K562 (cell line): Measurements from ENCODE around the gene DDX23. TPM values are rescaled to one million over a fixed set of nuclear protein-coding genes. Genes with fewer than 3 reads are reported as not detected.

Experiments
- ATF4 ChIP-seq: fragments of 450-650 bp; formaldehyde crosslinking; IDR thresholded peaks from 2 replicates; pipeline ENCODE4 v1.4.0; 2022; ENCODE audit warnings: mild to moderate bottlenecking, moderate library complexity
- ETV1 ChIP-seq: fragments of 450-650 bp; conservative IDR thresholded peaks from 2 replicates; pipeline ENCODE4 v1.6.1; 2016; ENCODE audit warnings: missing genetic modification characterization, control low read depth, low read depth, missing compliant biosample characterization
- FOXM1 ChIP-seq, 2 experiments: fragments of 450-650 bp in 1 of 2; sonication (generic) in 1 of 2; formaldehyde crosslinking in 1 of 2; IDR thresholded peaks; 2 replicates each; pipeline versions ENCODE4 v1.6.1 to v1.9.0; 2017 to 2022; ENCODE audit warnings: low read depth in 2 of 2, mild to moderate bottlenecking in 2 of 2, missing genetic modification reagents in 1 of 2, moderate library complexity in 1 of 2
- HDAC8 ChIP-seq: fragments of 450-650 bp; IDR thresholded peaks from 2 replicates; pipeline ENCODE4 v1.6.1; 2016; ENCODE audit warnings: mild to moderate bottlenecking, missing genetic modification characterization, moderate library complexity, missing compliant biosample characterization
- HNRNPL ChIP-seq: fragments of 200-400 bp; formaldehyde crosslinking; IDR thresholded peaks from 2 replicates; pipeline ENCODE4 v1.6.1; 2017; ENCODE audit warnings: low read depth, mild to moderate bottlenecking, low read length
- KAT2B ChIP-seq: IDR thresholded peaks from one replicate; pipeline ENCODE4 v1.6.1; 2012; ENCODE audit warnings: low read depth, mild to moderate bottlenecking, control low read depth, inconsistent platforms, low read length, moderate library complexity
- NCOA1 ChIP-seq: fragments of 450-650 bp; IDR thresholded peaks from 2 replicates; pipeline ENCODE4 v1.6.1; 2016; ENCODE audit warnings: low read depth
- NR4A1 ChIP-seq, 2 experiments: fragments of 250-450 bp in 1 of 2; fragments of 450-650 bp in 1 of 2; sonication (Bioruptor Pico) in 1 of 2; IDR thresholded peaks; 2 replicates each; pipeline versions ENCODE4 v1.4.0 to v1.6.1; 2016 to 2020; ENCODE audit warnings: mild to moderate bottlenecking in 2 of 2, missing compliant biosample characterization in 1 of 2, missing genetic modification characterization in 1 of 2, moderate library complexity in 1 of 2
- OTX1 ChIP-seq: fragments of 450-650 bp; formaldehyde crosslinking; IDR thresholded peaks from 2 replicates; pipeline ENCODE4 v1.4.0; 2022; ENCODE audit warnings: mild to moderate bottlenecking
- PHF20 ChIP-seq: fragments of 450-650 bp; IDR thresholded peaks from 2 replicates; pipeline ENCODE4 v1.6.1; 2018; ENCODE audit not compliant: partially characterized antibody
- RAD21 ChIP-seq, 2 experiments: fragments of 250-450 bp in 1 of 2; fragments of 450-650 bp in 1 of 2; sonication (Bioruptor Pico) in 1 of 2; formaldehyde crosslinking in 1 of 2; IDR thresholded peaks in 1 of 2; conservative IDR thresholded peaks in 1 of 2; 2 replicates each; pipeline versions ENCODE4 v1.4.0 to v1.8.0; 2020 to 2022; ENCODE audit warnings: mild to moderate bottlenecking in 2 of 2, moderate library complexity in 1 of 2
- RBM25 ChIP-seq: fragments of 200-400 bp; formaldehyde crosslinking; IDR thresholded peaks from 2 replicates; pipeline ENCODE4 v1.6.1; 2018; ENCODE audit warnings: low read length, low read depth, moderate library complexity; ENCODE audit not compliant: severe bottlenecking
- SIX5 ChIP-seq, 2 experiments: IDR thresholded peaks; 2 replicates each; pipeline ENCODE4 v1.6.1; 2011; ENCODE audit warnings: low read length in 2 of 2, borderline replicate concordance in 1 of 2, low read depth in 1 of 2, mild to moderate bottlenecking in 1 of 2, moderate library complexity in 1 of 2; ENCODE audit not compliant: insufficient read depth in 1 of 2
- SREBF1 ChIP-seq: fragments of 150-350 bp; IDR thresholded peaks from 2 replicates; pipeline ENCODE4 v1.6.1; 2014; ENCODE audit warnings: antibody characterized with exemption, low read depth, low read length, borderline replicate concordance
- TAF9B ChIP-seq: fragments of 450-650 bp; IDR thresholded peaks from 2 replicates; pipeline ENCODE4 v1.6.1; 2018; ENCODE audit warnings: mild to moderate bottlenecking; ENCODE audit not compliant: partially characterized antibody
- TEAD1 ChIP-seq, 2 experiments: fragments of 450-650 bp in 1 of 2; sonication (generic) in 1 of 2; formaldehyde crosslinking; IDR thresholded peaks; 2 replicates each; pipeline versions ENCODE4 v1.4.0 to v1.8.0; 2020 to 2022; ENCODE audit warnings: mild to moderate bottlenecking in 2 of 2, missing genetic modification reagents in 1 of 2
- XRCC3 ChIP-seq: fragments of 450-650 bp; IDR thresholded peaks from 2 replicates; pipeline ENCODE4 v1.6.1; 2017; ENCODE audit warnings: mild to moderate bottlenecking, moderate library complexity
- ZBTB1 ChIP-seq: sonication (generic); formaldehyde crosslinking; IDR thresholded peaks from 2 replicates; pipeline ENCODE4 v1.8.1; 2023; ENCODE audit warnings: missing genetic modification reagents, low read depth, mild to moderate bottlenecking, borderline replicate concordance
- ZEB2 ChIP-seq: fragments of 450-650 bp; IDR thresholded peaks from 2 replicates; pipeline ENCODE4 v1.6.1; 2016
- ZNF408 ChIP-seq: fragments of 250-450 bp; sonication (Bioruptor Pico); IDR thresholded peaks from 2 replicates; pipeline ENCODE4 v1.4.0; 2020; ENCODE audit warnings: low read depth, mild to moderate bottlenecking, moderate library complexity
- polyA plus RNA-seq, 8 experiments: library from polyadenylated mRNA; depleted of rRNA in 4 of 8; stranded (reverse) in 5 of 8; unstranded in 3 of 8; fragments of >200 nt; fragmentation: Nextera tagmentation in 2 of 8; fragmentation: Illumina TruSeq in 1 of 8; extraction: Ambion mirVana in 2 of 8; extraction: Trizol in 1 of 8; gene quantifications; 2 replicates each; pipeline versions ENCODE4 v1.2.1 to v1.2.3, GENCODE V29; 2011 to 2014; ENCODE audit warnings: inconsistent platforms in 1 of 8, missing spikeins in 1 of 8
- total RNA-seq, 7 experiments: library from RNA; depleted of rRNA in 6 of 7; stranded (reverse); fragments of >200 nt in 6 of 7; fragmentation: Illumina TruSeq in 2 of 7; extraction: Trizol in 2 of 7; gene quantifications; 2 replicates each; pipeline versions ENCODE4 v1.2.1 to v1.2.3, GENCODE V29; 2011 to 2021; ENCODE audit warnings: low replicate concordance in 1 of 7
- TF ChIP-seq, protein P1 (sequence below), 2 experiments: fragments of 200-800 bp in 1 of 2; sonication (Bioruptor generic) in 1 of 2; sonication (generic) in 1 of 2; formaldehyde crosslinking in 1 of 2; IDR thresholded peaks in 1 of 2; conservative IDR thresholded peaks in 1 of 2; 2 replicates each; pipeline versions ENCODE4 v1.5.0 to v1.6.1; 2016 to 2020; ENCODE audit warnings: missing compliant biosample characterization in 1 of 2, missing genetic modification characterization in 1 of 2, missing genetic modification reagents in 1 of 2
- TF ChIP-seq, protein P2 (sequence below), 3 experiments: fragments of 200-800 bp in 1 of 3; sonication (Bioruptor generic) in 1 of 3; sonication (generic) in 1 of 3; formaldehyde crosslinking in 1 of 3; IDR thresholded peaks; 2 replicates each; pipeline versions ENCODE4 v1.6.1 to v1.8.0; 2016 to 2022; ENCODE audit warnings: mild to moderate bottlenecking in 2 of 3, missing compliant biosample characterization in 2 of 3, missing genetic modification characterization in 2 of 3, missing genetic modification reagents in 1 of 3

The DDX23 gene
- total and polyA plus RNA-seq, 9 of the 15 experiments (the other 6 are each of a cell fraction or from before 2014, with no cell fraction given), result 32.4 to 138 (median 104) TPM

DNA sequence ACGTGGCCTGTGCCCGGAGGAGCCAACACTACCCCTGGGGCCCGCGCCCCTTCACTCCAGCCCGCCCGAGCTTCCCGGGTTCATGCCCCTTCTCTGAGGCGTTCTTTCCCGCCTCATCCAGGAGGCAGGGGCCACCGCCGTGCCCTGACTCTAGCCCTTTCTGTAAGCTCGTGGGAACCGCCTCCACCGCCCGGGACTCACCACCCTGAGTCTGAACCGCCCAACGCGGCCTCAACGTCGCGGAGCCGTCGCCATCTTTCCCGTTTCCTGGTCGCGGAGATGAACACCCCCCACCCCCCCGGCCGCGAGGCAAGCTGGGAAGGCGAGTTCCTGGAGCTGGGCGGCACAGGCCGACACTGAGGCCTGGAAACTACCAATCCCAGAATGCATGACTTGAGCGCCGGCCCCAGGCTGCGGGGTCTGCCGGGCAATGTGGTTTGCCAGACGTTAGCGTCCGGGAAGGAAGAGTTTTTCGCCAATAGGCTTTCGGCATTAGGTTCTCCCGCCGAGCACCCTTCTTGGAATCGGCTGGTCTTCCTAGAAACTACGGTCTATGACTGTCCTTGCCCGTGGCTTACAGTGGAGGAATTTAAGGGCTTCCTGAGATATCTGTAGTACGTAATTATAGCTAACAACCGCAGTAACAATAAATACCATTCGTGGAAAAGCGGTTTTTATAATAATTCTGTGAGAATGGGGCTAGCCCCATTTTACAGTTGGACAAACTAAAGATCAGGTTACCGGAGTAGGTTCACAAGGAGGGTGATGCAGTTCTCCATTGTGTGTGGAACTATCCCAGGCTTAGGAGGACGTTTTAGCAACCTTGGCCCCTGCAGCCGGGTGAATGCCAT is at the start of gene DDX23 (continued):
- peak; percentile 81; the same call in 1 of the 2 replicates for TF ChIP-seq HDAC8 (tag)
- TF ChIP-seq NCOA1, result no peak
- TF ChIP-seq XRCC3, result no peak
- TF ChIP-seq, protein P1, sequence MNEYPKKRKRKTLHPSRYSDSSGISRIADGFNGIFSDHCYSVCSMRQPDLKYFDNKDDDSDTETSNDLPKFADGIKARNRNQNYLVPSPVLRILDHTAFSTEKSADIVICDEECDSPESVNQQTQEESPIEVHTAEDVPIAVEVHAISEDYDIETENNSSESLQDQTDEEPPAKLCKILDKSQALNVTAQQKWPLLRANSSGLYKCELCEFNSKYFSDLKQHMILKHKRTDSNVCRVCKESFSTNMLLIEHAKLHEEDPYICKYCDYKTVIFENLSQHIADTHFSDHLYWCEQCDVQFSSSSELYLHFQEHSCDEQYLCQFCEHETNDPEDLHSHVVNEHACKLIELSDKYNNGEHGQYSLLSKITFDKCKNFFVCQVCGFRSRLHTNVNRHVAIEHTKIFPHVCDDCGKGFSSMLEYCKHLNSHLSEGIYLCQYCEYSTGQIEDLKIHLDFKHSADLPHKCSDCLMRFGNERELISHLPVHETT (CRISPR knock-in tag; conservative IDR thresholded peaks at IDR 0.05 in 1 of 2, IDR thresholded peaks at IDR 0.05 in 1 of 2), result peak in 1 of 2 experiments; percentile 91; a peak in 2 of 4 replicates
- TF ChIP-seq PHF20, result peak; percentile 87
- TF ChIP-seq, protein P2, sequence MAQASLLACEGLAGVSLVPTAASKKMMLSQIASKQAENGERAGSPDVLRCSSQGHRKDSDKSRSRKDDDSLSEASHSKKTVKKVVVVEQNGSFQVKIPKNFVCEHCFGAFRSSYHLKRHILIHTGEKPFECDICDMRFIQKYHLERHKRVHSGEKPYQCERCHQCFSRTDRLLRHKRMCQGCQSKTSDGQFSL (CRISPR knock-in tag; IDR thresholded peaks at IDR 0.05), result peak; percentile 99
- TF ChIP-seq, protein P2 (tag; IDR thresholded peaks at IDR 0.05), result peak in 1 of 2 experiments; percentile 99; a peak in 2 of 4 replicates
- TF ChIP-seq TEAD1 (CRISPR knock-in tag; IDR thresholded peaks at IDR 0.05), result peak; percentile 65 to 88; a peak in 2 of 4 replicates
- TF ChIP-seq ZBTB1 (CRISPR knock-in tag), result 0 out of 2 replicates have a peak, but pooled peaks have one; percentile 47
- peak; percentile 73 for TF ChIP-seq FOXM1 (IDR thresholded peaks at IDR 0.05; ENCODE audit: low read depth)
- TF ChIP-seq FOXM1 (CRISPR knock-in tag; IDR thresholded peaks at IDR 0.05; ENCODE audit: low read depth), result no peak
- TF ChIP-seq OTX1 (CRISPR knock-in tag), result peak; percentile 82
- no peak for TF ChIP-seq NR4A1 (CRISPR knock-in tag; IDR thresholded peaks at IDR 0.05)
- peak; percentile 83 for TF ChIP-seq NR4A1 (tag; IDR thresholded peaks at IDR 0.05)
- TF ChIP-seq HNRNPL, result no peak
- TF ChIP-seq KAT2B, result peak; percentile 50
- peak; percentile 82 for TF ChIP-seq TAF9B
- TF ChIP-seq ZEB2, result no peak
- TF ChIP-seq SREBF1, result peak; percentile 76; the same call in 1 of the 2 replicates
- TF ChIP-seq RBM25, result peak; percentile 83
- no peak for TF ChIP-seq ZNF408
- TF ChIP-seq SIX5 (IDR thresholded peaks at IDR 0.05; ENCODE audit: borderline replicate concordance in 1 of 2, insufficient read depth in 1 of 2, low read depth in 1 of 2, low read length in 2 of 2), result peak; percentile 99 to 100
- peak; percentile 79 for TF ChIP-seq ATF4 (CRISPR knock-in tag)
- TF ChIP-seq RAD21 (CRISPR knock-in tag; conservative IDR thresholded peaks at IDR 0.05 in 1 of 2, IDR thresholded peaks at IDR 0.05 in 1 of 2), result no peak
- peak; percentile 75 for TF ChIP-seq ETV1 (tag)
